ENCODE data around the gene GDAP1L1. TPM values are rescaled to one million over a fixed set of nuclear protein-coding genes. Genes with fewer than 3 reads are reported as not detected.
"Not testable (repeated sequence)": the region's sequence is repeated elsewhere in the genome, so short reads cannot be mapped to it uniquely, and the experiment has no call there.

Gene GDAP1L1
- total RNA-seq, 6 experiments from 2014 or later = not detected

- WGBS (ENCODE audit: insufficient coverage, low coverage, low lambda C conversion rate, missing lambda C conversion rate) = 94% methylated on average over 5 of the region's 7 CpGs
- no peak for DNase-seq
Observed at GRCh38 chr20:44291754-44292153, 44.6 kb downstream of the GDAP1L1 start.

GRCh38 chr20:44296011-44296410, 48.9 kb downstream of the GDAP1L1 start:
- H3K9me3 ChIP-seq = no peaks in the 10 kb centered on the region
- TF ChIP-seq CTCF (IDR thresholded peaks at IDR 0.05) (no peak), POLR2A (IDR thresholded peaks at IDR 0.05) (no peak)
- no peaks in the 10 kb centered on the region for H3K27me3 ChIP-seq
- no peaks in the 10 kb centered on the region for H3K4me1 ChIP-seq
- no peak for DNase-seq
- H3K4me3 ChIP-seq = no peak overlapping the region
- intact Hi-C loops (cut with DNase I) = no loop called here
- H3K36me3 ChIP-seq = no peaks in the 10 kb centered on the region
- H3K27ac ChIP-seq = no peak overlapping the region
- no peak for ATAC-seq
- WGBS (ENCODE audit: insufficient coverage, low coverage, low lambda C conversion rate, missing lambda C conversion rate) = 80% methylated on average over 7 of the region's 7 CpGs

More at GRCh38 chr20:44291754-44292153, 44.6 kb downstream of the GDAP1L1 start:
- no peaks in the 10 kb centered on the region for H3K9me3 ChIP-seq
- no peaks in the 10 kb centered on the region for H3K36me3 ChIP-seq
- ATAC-seq = no peak
- H3K4me1 ChIP-seq = peaks cover 0 to 4% (median 0%) of the 10 kb centered on the region in 4 donors
- intact Hi-C loops (cut with DNase I) = no loop called here
- H3K27me3 ChIP-seq = no peaks in the 10 kb centered on the region
- H3K4me3 ChIP-seq = no peak overlapping the region
- H3K27ac ChIP-seq = no peak overlapping the region
- TF ChIP-seq POLR2A (IDR thresholded peaks at IDR 0.05) = no peak
- no peak for TF ChIP-seq CTCF (IDR thresholded peaks at IDR 0.05)

- no peak overlapping the region for H3K4me3 ChIP-seq
- H3K27ac ChIP-seq = no peak overlapping the region
- H3K9me3 ChIP-seq = no peaks in the 10 kb centered on the region
- intact Hi-C loops (cut with DNase I) = no loop called here
- H3K36me3 ChIP-seq = no peaks in the 10 kb centered on the region
- H3K4me1 ChIP-seq = peaks cover 0 to 9% (median 0%) of the 10 kb centered on the region in 4 donors
- 82% methylated on average over 4 of the region's 4 CpGs for WGBS (ENCODE audit: insufficient coverage, low coverage, low lambda C conversion rate, missing lambda C conversion rate)
- no peak for ATAC-seq
- H3K27me3 ChIP-seq = no peaks in the 10 kb centered on the region
- no peak for TF ChIP-seq POLR2A (IDR thresholded peaks at IDR 0.05)
- TF ChIP-seq CTCF (IDR thresholded peaks at IDR 0.05) = no peak
- DNase-seq = no peak
Observed at GRCh38 chr20:44297721-44298120, 50.6 kb downstream of the GDAP1L1 start.

- peaks cover 0 to 11% (median 0%) of the 10 kb centered on the region in 4 donors for H3K4me1 ChIP-seq
- ATAC-seq; DNase-seq; H3K36me3 ChIP-seq; H3K4me3 ChIP-seq; H3K27ac ChIP-seq; H3K9me3 ChIP-seq; H3K27me3 ChIP-seq; intact Hi-C loops (cut with DNase I): not testable (repeated sequence)
- 100% methylated on average over 1 of the region's 42 CpGs for WGBS (ENCODE audit: insufficient coverage, low coverage, low lambda C conversion rate, missing lambda C conversion rate)
Observed at GRCh38 chr20:44299011-44299535, 52.0 kb downstream of the GDAP1L1 start.

GRCh38 chr20:44301285-44301684, 54.2 kb downstream of the GDAP1L1 start:
- ATAC-seq = no peak
- Histone ChIP-seq H3K4me3 (no peak overlapping the region), H3K4me1 (peaks cover 0 to 15% (median 0%) of the 10 kb centered on the region in 4 donors), H3K9me3 (no peaks in the 10 kb centered on the region), H3K27me3 (no peaks in the 10 kb centered on the region), H3K27ac (no peak overlapping the region), H3K36me3 (no peaks in the 10 kb centered on the region)
- intact Hi-C loops (cut with DNase I) = loop anchor here in 1 of 2 donors (10.0 kb wide), 1 partner anchor 76 kb away; no protein-coding TSS in a partner anchor
- DNase-seq = no peak
- no peak for TF ChIP-seq POLR2A (IDR thresholded peaks at IDR 0.05)
- no peak for TF ChIP-seq CTCF (IDR thresholded peaks at IDR 0.05)

All from right lobe of liver (tissue), 6 donors.